ENCODE data around the gene STAT2.

Gene STAT2

GRCh38 chr12:56293795-56294194 is 66.1 kb downstream of the STAT2 start:
- DNase-seq (ENCODE audit: low spot score): no peak

All from activated CD4-positive, alpha-beta T cell treated with anti-CD3 and anti-CD28 coated beads, Interleukin-2, Interleukin-4, amounts not matched to agents 100 ng/mL and 50 ng/mL, durations not matched to agents 16 hours and 8 hours (primary cell).